HUDEP-2 (cell line): ENCODE data around the gene CLUH.
A peak's percentile ranks its signal among the peaks of the same experiment; 100 is the strongest.

Experiments
- DNase-seq, 76 experiments: peaks; one replicate each; lab custom pipeline; 2025; ENCODE audit not compliant: unreplicated experiment in 76 of 76; lab: John Stamatoyannopoulos, UW

CLUH gene

GRCh38 chr17:2719861-2720260 lies 8.3 kb upstream of the CLUH start:
- DNase-seq, result no peak

DNA sequence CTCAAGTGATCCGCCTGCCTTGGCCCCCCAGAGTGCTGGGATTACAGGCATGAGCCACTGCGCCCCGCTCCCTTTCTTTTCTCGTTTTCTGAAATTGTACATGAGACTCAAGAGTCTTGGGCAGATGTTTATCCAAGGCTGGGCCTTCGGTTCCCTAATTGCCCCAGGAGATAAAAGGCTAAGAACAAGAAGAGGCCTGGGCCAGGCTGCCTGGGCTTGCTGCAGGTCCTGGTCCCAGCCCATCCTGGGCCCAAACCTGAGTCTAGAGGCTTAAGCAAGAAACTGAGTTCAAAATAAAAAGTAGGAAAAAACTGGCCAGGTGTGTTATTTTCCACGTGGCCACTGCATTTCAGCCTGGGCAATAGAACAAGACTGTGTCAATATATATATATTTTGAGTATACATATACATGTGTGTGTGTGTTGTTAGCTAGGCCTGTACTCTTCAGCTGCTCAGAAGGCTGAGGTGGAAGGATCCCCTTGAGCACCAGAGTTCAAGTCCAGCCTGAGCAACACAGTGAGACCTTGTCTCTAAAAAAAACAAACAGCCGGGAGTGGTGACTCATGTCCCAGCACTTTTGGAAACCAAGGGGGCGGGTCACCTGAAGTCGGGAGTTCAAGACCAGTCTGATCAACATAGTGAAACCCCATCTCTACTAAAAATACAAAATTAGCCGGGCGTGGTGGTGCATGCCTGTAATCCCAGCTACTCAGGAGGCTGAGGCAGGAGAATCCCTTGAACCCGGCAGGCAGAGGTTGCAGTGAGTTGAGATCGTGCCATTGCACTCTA lies 6.8 kb upstream of the CLUH start:
- DNase-seq, result no peak

DNA sequence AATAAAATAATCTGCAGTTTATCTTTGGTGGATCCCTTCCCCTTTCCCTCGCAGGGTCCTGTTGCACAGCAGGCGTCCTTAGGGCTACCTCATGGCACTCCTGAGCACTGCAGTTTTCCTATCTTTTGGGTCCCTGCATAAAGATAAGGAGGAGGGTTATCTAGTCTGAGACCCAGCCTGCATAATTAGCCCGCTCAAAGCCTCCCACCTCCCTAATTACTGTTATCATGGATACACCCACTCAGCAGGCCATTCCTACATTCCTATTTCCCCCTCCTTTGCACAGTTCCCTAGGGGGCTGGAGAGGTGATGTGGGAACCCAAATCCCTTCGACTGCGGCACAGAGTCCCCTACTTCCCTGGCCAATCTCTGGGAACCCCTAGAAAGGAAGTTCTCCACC lies 5.1 kb upstream of the CLUH start:
- DNase-seq, result peak in 3 of 76 experiments; percentile 7 to 42 (median 18)

- no peak for DNase-seq
These were observed 2.3 kb upstream of the CLUH start for GRCh38 chr17:2713881-2714280.

- DNase-seq, result peak in 1 of 76 experiments; percentile 52
These were observed 908 bp upstream of the CLUH start for GRCh38 chr17:2712300-2713043.

GRCh38 chr17:2710803-2711607 lies 559 bp downstream of the CLUH start:
- peak in 1 of 76 experiments; percentile 23 for DNase-seq

- peak in 2 of 76 experiments; percentile 9 to 20 for DNase-seq
These were observed 1.3 kb downstream of the CLUH start for GRCh38 chr17:2710071-2710802.

- DNase-seq, result peak in 49 of 76 experiments; percentile 8 to 62 (median 31)
These were observed 2.3 kb downstream of the CLUH start for GRCh38 chr17:2709183-2709661.

DNA sequence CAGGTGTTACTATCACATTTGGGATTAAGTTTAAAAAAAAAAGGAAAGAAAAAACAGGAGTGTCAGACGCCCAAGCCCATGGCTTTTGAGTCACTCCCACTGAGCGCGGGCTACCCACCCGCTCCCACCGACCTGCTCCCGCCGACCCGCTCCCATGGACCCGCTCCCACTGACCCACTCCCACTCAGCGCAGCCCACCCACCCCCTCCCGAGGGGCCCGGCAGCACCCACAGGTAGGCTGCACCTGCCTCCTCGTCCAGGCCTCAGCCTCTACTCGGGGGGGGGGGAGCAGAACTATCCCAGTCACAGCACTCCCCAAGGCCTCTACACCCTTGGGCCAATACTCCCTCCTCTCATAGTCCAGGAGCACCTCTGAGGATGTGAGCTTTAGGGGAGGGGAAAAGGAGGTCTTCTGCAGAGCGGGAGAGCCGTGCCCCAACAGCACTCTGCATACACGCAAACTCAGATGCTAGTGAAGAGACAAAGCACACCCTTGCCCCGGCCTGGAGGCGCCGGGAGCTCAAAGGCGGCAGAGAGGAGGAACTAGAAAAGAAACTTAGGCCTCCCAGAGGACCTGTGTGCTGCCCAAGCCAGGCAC lies 2.9 kb downstream of the CLUH start:
- DNase-seq, result no peak

GRCh38 chr17:2707721-2708584 lies 3.6 kb downstream of the CLUH start:
- peak in 17 of 76 experiments; percentile 6 to 42 (median 17) for DNase-seq

- no peak for DNase-seq
These were observed 4.6 kb downstream of the CLUH start for GRCh38 chr17:2706911-2707510.

GRCh38 chr17:2705888-2706795 lies 5.4 kb downstream of the CLUH start:
- no peak for DNase-seq

DNA sequence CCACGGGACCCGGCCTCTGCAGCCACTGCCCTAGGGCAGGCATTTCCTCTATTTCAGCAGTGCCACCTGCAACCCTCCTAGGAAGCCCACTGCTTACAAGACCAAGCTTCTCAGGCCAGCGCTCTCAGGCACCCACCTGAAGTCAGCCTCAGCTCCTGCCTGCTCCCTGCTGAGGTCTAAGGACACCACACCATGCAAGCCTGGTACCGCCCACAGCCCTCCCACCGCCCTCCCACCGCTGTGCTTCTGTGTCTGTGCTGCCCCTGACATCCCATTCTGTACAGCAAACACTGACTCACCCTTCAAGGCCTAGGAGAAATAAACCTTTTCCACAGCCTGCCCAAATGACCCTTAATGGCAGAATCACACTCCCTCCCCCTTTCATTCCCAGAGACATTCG lies 6.3 kb downstream of the CLUH start:
- no peak for DNase-seq

DNA sequence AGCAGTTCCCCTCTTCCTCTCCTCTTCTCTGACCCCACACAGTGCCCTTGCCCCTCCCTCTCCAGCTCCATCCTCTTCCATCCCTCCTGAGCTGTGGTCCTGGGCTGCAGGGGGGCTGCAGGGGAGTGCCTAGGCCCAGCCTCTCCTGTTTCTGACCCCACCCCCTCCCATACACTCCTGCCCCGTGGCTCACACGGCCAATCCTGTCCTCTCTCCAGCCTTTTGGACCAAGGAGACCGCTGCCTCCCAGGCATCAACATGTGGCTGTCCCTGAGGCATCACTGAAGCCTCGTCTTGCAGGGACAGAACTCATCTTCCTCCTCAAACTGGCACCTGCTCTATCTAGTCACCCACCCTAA lies 6.7 kb downstream of the CLUH start:
- DNase-seq, result no peak

DNA sequence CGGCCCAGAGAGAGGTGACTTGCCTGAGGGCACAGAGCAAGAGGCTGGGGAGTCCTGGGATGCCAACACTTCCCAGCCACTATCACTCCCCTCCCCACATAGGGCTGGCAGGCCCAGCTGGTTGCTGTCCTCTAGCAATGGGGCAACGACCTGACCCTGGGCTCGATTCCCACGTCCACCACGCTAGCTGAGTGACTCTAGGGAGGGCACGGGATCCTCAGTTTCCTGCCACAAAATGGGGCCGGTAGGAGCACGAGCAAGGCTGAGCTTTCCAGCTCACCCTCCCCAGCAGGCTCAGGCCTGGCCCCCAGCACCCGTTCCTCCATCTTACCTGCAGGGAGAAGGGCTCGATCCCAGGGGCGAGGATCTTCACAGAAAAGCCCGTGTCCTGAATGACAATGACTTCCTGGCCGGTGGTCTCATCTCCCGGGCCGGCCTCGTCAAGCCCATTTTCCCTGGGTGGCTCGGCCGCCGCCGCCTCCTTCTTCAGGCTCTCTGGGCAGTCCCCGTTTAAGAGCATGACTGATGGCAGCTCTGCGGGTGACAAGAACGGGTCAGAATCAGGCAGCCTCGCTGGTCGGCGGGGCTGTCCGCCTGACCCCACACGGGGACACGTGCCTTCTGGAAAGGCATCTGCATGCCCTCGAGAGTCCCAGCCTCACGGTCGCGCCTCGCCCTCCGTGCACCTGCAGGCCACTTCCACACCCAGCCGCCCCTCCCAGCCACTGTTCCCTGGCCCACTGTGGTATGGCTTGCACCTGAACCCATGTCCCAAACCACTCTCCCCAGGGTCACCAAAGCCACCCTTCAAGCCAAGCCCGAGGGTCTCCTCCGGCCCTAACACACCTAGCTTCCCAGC lies 7.3 kb downstream of the CLUH start:
- DNase-seq, result no peak

- DNase-seq, result no peak
These were observed 8.0 kb downstream of the CLUH start for GRCh38 chr17:2703606-2704005.

DNA sequence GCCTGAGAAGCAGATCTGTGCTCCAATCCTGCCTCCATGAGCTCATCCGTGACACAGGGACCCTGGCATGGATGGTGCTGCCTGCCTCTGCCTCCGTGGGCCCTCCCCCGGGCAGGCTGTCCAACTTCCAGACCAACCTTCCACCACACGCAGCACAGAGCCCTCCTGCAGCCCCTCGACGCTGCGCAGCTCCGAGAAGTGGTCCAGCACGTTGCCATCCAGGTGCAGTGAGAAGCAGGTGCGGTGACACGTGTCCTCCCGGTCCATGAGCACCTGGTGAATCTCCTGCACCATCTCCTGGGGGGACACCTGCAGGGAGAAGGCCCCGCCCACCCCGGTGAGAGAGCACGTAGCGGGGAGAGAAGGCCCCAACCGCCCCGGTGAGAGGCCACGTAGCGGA lies 8.4 kb downstream of the CLUH start:
- no peak for DNase-seq
